BJ (cell line): ENCODE measurements around the gene DDX60. TPM values are rescaled to one million over a fixed set of nuclear protein-coding genes. Genes with fewer than 3 reads are reported as not detected.

Experiments used
- CTCF ChIA-PET: fragments of 350-600 bp; formaldehyde crosslinking; extraction: SDS; loops from one replicate; lab custom pipeline; 2021; ENCODE audit warnings: antibody characterized with exemption, inconsistent platforms; lab: Yijun Ruan, JAX
- POLR2A ChIA-PET: fragments of 300-600 bp; sonication (Branson Sonifier 250); formaldehyde crosslinking; extraction: SDS; loops from one replicate; lab custom pipeline; 2021; ENCODE audit warnings: antibody characterized with exemption; lab: Charles Lee
- DNase-seq: peaks from one replicate; pipeline ENCODE4 v3.0.0-alpha.2; 2011; ENCODE audit warnings: low read depth
- H3K27me3 ChIP-seq: 2 replicates; pipeline ENCODE4 v1.6.0; 2011; ENCODE audit warnings: low read length; ENCODE audit not compliant: control insufficient read depth, insufficient read depth
- H3K36me3 ChIP-seq: 2 replicates; pipeline ENCODE4 v1.5.1; 2011; ENCODE audit warnings: low read length; ENCODE audit not compliant: control insufficient read depth, insufficient read depth
- H3K4me3 ChIP-seq: 2 replicates; pipeline ENCODE4 v1.5.1; 2011; ENCODE audit warnings: low read depth, mild to moderate bottlenecking, control low read depth, low read length
- CTCF ChIP-seq: IDR thresholded peaks from 2 replicates; pipeline ENCODE4 v1.5.1; 2011; ENCODE audit warnings: low read depth, mild to moderate bottlenecking, control low read depth, inconsistent platforms, low read length, moderate library complexity; ENCODE audit not compliant: insufficient read depth
- polyA plus RNA-seq: library from polyadenylated mRNA; depleted of rRNA; stranded (reverse); fragments of >200 nt; gene quantifications from 2 replicates; pipeline ENCODE4 v1.2.3, GENCODE V29; 2011

Gene DDX60
- polyA plus RNA-seq, 1 experiment = 2.7 TPM

DNA sequence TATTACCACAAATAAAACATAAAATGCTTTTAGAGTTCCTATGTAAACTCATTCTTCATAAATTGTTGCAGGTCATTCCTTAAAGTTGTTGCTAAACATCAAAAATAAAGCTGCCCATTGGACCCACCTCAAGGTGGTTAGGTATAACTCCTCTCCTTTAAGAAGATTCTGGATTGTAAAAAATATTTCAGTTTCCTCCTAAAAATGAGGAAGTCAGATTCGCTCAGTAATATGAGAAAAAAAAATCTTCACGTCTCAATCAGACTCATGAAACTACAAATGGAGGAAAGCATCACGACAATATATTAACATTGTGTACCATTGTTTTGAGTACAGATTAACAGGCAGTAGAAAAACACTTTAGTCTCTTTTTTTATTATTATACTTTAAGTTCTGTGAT is 105.9 kb downstream of the DDX60 start:
- TF ChIP-seq CTCF = no peak
- ChIA-PET CTCF (no interaction called here), POLR2A (no interaction called here)
- Histone ChIP-seq H3K27me3 (no peaks in the 10 kb centered on the region; the same call in 1 of the 2 replicates), H3K4me3 (no peak overlapping the region), H3K36me3 (no peaks in the 10 kb centered on the region)
- DNase-seq = no peak

GRCh38 chr4:168208957-168209614 is 109.5 kb downstream of the DDX60 start:
- no peak overlapping the region for H3K4me3 ChIP-seq
- H3K27me3 ChIP-seq = no peaks in the 10 kb centered on the region; the same call in 1 of the 2 replicates
- no peak for TF ChIP-seq CTCF
- POLR2A ChIA-PET = no interaction called here
- CTCF ChIA-PET = no interaction called here
- DNase-seq = no peak
- H3K36me3 ChIP-seq = no peaks in the 10 kb centered on the region

DNA sequence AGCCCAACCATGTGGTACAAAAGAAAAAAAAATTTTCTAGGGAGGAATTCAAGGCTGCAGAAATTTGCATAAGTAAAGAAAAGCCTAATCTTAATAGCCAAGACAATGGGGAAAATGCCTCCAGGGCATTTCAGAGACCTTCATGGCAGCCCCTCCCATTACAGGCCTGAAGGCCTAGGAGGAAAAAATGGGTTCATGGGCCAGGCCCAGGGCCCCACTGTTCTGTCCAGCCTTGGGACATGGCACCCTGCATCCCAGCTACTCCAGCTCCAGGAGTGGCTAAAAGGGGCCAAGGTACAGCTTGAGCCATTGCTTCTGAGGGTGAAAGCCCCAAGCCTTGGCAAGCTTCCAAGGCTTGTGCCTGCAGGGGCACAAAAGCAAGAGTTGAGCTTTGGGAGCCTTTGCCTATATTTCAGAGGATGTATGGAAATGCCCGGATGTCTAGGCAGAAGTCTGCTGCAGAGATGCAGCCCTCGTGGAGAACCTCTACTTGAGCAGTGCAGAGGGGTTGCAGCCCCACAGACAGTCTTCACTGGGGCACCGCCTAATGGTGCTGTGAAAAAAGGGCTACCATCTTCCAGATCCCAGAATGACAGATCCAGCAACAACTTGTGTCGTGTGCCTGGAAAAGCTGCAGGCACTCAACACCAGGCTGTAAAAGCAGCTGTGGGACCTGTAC is 115.2 kb downstream of the DDX60 start:
- no peak for TF ChIP-seq CTCF
- DNase-seq = no peak
- H3K4me3 ChIP-seq = no peak overlapping the region
- ChIA-PET CTCF (no interaction called here), POLR2A (no interaction called here)
- H3K27me3 ChIP-seq = no peaks in the 10 kb centered on the region; the same call in 1 of the 2 replicates
- no peaks in the 10 kb centered on the region for H3K36me3 ChIP-seq

DNA sequence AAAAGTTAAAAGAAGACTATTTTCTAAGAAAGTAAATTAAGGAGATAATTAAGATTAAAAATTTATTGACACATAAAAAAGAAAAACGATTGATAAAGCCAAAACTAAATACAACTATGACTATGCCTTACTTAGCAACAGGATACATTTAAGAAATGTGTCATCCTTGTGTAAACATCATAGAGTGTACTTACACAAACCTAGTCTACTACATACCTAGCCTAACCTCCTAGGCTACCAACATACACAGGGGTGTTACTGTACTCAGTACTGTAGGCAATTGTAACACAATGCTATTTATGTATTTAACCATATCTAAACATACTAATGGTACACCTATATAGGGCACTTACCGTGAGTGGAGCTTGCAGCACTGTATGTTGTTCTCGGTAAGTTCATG is 117.9 kb downstream of the DDX60 start:
- ChIA-PET POLR2A (no interaction called here), CTCF (no interaction called here)
- TF ChIP-seq CTCF = no peak
- Histone ChIP-seq H3K27me3 (no peaks in the 10 kb centered on the region), H3K36me3 (no peaks in the 10 kb centered on the region), H3K4me3 (no peak overlapping the region)
- no peak for DNase-seq

GRCh38 chr4:168199260-168199957 is 119.1 kb downstream of the DDX60 start:
- no peak for TF ChIP-seq CTCF
- CTCF ChIA-PET = interaction anchor here (0.9 kb wide), 1 partner anchor 10 kb away, joined by 3 read pairs; no protein-coding TSS in a partner anchor
- H3K36me3 ChIP-seq = no peaks in the 10 kb centered on the region
- no peak for DNase-seq
- H3K27me3 ChIP-seq = no peaks in the 10 kb centered on the region
- POLR2A ChIA-PET = no interaction called here
- H3K4me3 ChIP-seq = no peak overlapping the region
